ENCODE measurements around the gene SLAMF9. TPM values are rescaled to one million over a fixed set of nuclear protein-coding genes. Genes with fewer than 3 reads are reported as not detected.

Gene SLAMF9
- total RNA-seq, 1 donor from 2014 or later, result 16.6 TPM

- no peak for TF ChIP-seq CTCF (IDR thresholded peaks at IDR 0.05; ENCODE audit: insufficient read depth, low read length, severe bottlenecking)
- Histone ChIP-seq H3K27me3 (ENCODE audit: control insufficient read depth, insufficient read depth, low read length) (no peaks in the 10 kb centered on the region), H3K4me3 (ENCODE audit: low read depth, low read length) (no peak overlapping the region), H3K36me3 (ENCODE audit: control insufficient read depth, insufficient read depth, low read length) (no peaks in the 10 kb centered on the region)
- DNase-seq (ENCODE audit: low read depth) (peak; percentile 91), FAIRE-seq (no peak)
These were observed 5.4 kb upstream of the SLAMF9 start for GRCh38 chr1:159959451-159959850.

GRCh38 chr1:159958719-159959380, 4.8 kb upstream of the SLAMF9 start:
- Histone ChIP-seq H3K27me3 (ENCODE audit: control insufficient read depth, insufficient read depth, low read length) (no peaks in the 10 kb centered on the region), H3K36me3 (ENCODE audit: control insufficient read depth, insufficient read depth, low read length) (no peaks in the 10 kb centered on the region), H3K4me3 (ENCODE audit: low read depth, low read length) (no peak overlapping the region)
- TF ChIP-seq CTCF (IDR thresholded peaks at IDR 0.05; ENCODE audit: insufficient read depth, low read length, severe bottlenecking), result no peak
- FAIRE-seq (no peak), DNase-seq (ENCODE audit: low read depth) (no peak)

- no peak for TF ChIP-seq CTCF (IDR thresholded peaks at IDR 0.05; ENCODE audit: insufficient read depth, low read length, severe bottlenecking)
- no peak for FAIRE-seq
These were observed 3.8 kb upstream of the SLAMF9 start for GRCh38 chr1:159957824-159958268.

GRCh38 chr1:159955456-159955855, 1.4 kb upstream of the SLAMF9 start:
- Histone ChIP-seq H3K4me3 (ENCODE audit: low read depth, low read length) (no peak overlapping the region), H3K27me3 (ENCODE audit: control insufficient read depth, insufficient read depth, low read length) (no peaks in the 10 kb centered on the region), H3K36me3 (ENCODE audit: control insufficient read depth, insufficient read depth, low read length) (no peaks in the 10 kb centered on the region)
- TF ChIP-seq CTCF (IDR thresholded peaks at IDR 0.05; ENCODE audit: insufficient read depth, low read length, severe bottlenecking), result no peak
- FAIRE-seq (no peak), DNase-seq (ENCODE audit: low read depth) (peak; percentile 91)

More at GRCh38 chr1:159957824-159958268, 3.8 kb upstream of the SLAMF9 start:
- Histone ChIP-seq H3K4me3 (ENCODE audit: low read depth, low read length) (no peak overlapping the region), H3K27me3 (ENCODE audit: control insufficient read depth, insufficient read depth, low read length) (no peaks in the 10 kb centered on the region), H3K36me3 (ENCODE audit: control insufficient read depth, insufficient read depth, low read length) (no peaks in the 10 kb centered on the region)
- DNase-seq (ENCODE audit: low read depth), result peak; percentile 36

- DNase-seq (ENCODE audit: low read depth) (no peak), FAIRE-seq (no peak)
- no peak for TF ChIP-seq CTCF (IDR thresholded peaks at IDR 0.05; ENCODE audit: insufficient read depth, low read length, severe bottlenecking)
- no peak overlapping the region for H3K4me3 ChIP-seq (ENCODE audit: low read depth, low read length)
- no peaks in the 10 kb centered on the region for H3K36me3 ChIP-seq (ENCODE audit: control insufficient read depth, insufficient read depth, low read length)
- H3K27me3 ChIP-seq (ENCODE audit: control insufficient read depth, insufficient read depth, low read length), result no peaks in the 10 kb centered on the region
These were observed 1.1 kb downstream of the SLAMF9 start for GRCh38 chr1:159952932-159953331.

- DNase-seq (ENCODE audit: low read depth) (no peak), FAIRE-seq (no peak)
- Histone ChIP-seq H3K27me3 (ENCODE audit: control insufficient read depth, insufficient read depth, low read length) (no peaks in the 10 kb centered on the region), H3K4me3 (ENCODE audit: low read depth, low read length) (no peak overlapping the region), H3K36me3 (ENCODE audit: control insufficient read depth, insufficient read depth, low read length) (no peaks in the 10 kb centered on the region)
- TF ChIP-seq CTCF (IDR thresholded peaks at IDR 0.05; ENCODE audit: insufficient read depth, low read length, severe bottlenecking), result no peak
These were observed 2.5 kb downstream of the SLAMF9 start for GRCh38 chr1:159951551-159951950.

Data from bronchial epithelial cell (primary cell).